NCI-H2029 treated with DMSO at 0.1 percent for 48 hours (cell line): ENCODE results near the gene GART.
A peak's percentile ranks its signal among the peaks of the same experiment; 100 is the strongest.

Source experiments
- DNase-seq: peaks from one replicate; lab custom pipeline; 2025; lab: John Stamatoyannopoulos, UW

Gene GART

DNA sequence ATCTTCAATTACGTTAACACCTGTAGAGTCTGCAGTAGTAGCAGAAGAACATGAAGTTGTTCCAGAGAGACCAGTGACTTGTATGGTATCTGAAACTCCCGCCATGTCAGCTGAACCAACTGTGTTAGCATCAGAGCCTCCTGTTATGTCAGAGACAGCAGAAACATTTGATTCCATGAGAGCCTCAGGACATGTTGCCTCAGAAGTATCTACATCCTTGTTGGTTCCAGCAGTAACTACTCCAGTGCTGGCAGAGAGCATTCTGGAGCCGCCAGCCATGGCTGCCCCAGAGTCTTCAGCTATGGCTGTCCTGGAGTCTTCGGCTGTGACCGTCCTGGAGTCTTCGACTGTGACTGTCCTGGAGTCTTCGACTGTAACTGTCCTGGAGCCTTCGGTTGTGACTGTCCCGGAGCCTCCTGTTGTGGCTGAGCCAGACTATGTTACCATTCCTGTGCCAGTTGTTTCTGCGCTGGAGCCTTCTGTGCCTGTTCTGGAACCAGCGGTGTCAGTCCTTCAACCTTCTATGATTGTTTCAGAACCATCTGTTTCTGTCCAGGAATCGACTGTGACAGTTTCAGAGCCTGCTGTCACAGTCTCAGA is 11.2 kb upstream of the GART start:
- no peak for DNase-seq

DNA sequence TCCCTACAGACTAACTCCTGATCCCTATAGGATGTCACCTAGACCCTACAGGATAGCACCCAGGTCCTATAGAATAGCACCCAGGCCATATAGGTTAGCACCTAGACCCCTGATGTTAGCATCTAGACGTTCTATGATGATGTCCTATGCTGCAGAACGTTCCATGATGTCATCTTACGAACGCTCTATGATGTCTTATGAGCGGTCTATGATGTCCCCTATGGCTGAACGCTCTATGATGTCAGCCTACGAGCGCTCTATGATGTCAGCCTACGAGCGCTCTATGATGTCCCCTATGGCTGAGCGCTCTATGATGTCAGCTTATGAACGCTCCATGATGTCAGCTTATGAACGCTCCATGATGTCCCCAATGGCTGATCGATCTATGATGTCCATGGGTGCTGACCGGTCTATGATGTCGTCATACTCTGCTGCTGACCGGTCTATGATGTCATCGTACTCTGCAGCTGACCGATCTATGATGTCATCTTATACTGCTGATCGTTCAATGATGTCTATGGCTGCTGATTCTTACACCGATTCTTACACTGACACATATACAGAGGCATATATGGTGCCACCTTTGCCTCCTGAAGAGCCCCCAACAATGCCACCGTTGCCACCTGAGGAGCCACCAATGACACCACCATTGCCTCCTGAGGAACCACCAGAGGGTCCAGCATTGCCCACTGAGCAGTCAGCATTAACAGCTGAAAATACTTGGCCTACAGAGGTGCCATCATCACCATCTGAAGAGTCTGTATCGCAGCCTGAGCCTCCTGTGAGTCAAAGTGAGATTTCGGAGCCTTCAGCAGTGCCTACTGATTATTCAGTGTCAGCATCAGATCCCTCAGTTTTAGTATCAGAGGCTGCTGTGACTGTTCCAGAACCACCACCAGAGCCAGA is 10.4 kb upstream of the GART start:
- DNase-seq, result no peak

DNA sequence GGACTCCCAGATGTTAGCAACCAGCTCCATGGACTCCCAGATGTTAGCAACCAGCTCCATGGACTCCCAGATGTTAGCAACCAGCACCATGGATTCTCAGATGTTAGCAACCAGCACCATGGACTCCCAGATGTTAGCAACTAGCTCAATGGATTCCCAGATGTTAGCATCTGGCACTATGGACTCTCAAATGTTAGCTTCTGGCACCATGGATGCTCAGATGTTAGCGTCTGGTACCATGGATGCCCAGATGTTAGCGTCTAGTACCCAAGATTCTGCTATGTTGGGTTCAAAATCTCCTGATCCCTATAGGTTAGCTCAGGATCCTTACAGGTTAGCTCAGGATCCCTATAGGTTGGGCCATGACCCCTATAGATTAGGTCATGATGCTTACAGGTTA is 9.7 kb upstream of the GART start:
- no peak for DNase-seq

DNA sequence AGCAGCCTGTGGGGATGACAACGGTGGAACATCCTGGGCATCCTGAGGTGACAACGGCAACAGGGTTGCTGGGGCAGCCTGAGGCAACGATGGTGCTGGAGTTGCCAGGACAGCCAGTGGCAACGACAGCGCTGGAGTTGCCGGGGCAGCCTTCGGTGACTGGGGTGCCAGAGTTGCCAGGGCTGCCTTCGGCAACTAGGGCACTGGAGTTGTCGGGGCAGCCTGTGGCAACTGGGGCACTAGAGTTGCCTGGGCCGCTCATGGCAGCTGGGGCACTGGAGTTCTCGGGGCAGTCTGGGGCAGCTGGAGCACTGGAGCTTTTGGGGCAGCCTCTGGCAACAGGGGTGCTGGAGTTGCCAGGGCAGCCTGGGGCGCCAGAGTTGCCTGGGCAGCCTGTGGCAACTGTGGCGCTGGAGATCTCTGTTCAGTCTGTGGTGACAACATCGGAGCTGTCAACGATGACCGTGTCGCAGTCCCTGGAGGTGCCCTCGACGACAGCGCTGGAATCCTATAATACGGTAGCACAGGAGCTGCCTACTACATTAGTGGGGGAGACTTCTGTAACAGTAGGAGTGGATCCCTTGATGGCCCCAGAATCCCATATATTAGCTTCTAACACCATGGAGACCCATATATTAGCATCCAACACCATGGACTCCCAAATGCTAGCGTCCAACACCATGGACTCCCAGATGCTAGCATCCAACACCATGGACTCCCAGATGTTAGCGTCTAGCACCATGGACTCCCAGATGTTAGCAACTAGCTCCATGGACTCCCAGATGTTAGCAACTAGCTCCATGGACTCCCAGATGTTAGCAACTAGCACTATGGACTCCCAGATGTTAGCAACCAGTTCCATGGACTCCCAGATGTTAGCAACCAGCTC is 9.1 kb upstream of the GART start:
- DNase-seq, result no peak

DNA sequence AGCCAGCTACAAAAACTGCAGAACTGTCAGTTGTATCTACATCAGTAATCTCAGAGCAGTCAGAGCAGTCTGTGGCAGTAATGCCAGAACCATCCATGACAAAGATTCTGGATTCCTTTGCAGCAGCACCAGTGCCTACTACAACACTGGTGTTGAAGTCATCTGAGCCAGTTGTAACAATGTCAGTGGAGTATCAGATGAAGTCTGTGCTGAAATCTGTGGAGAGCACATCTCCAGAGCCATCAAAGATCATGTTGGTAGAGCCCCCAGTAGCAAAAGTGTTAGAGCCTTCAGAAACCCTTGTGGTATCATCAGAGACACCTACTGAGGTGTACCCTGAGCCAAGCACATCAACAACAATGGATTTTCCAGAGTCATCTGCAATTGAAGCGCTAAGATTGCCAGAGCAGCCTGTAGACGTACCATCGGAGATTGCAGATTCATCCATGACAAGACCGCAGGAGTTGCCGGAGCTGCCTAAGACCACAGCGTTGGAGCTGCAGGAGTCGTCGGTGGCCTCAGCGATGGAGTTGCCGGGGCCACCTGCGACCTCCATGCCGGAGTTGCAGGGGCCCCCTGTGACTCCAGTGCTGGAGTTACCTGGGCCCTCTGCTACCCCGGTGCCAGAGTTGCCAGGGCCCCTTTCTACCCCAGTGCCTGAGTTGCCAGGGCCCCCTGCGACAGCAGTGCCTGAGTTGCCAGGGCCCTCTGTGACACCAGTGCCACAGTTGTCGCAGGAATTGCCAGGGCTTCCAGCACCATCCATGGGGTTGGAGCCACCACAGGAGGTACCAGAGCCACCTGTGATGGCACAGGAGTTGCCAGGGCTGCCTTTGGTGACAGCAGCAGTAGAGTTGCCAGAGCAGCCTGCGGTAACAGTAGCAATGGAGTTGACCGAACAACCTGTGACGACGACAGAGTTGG is 8.2 kb upstream of the GART start:
- no peak for DNase-seq

DNA sequence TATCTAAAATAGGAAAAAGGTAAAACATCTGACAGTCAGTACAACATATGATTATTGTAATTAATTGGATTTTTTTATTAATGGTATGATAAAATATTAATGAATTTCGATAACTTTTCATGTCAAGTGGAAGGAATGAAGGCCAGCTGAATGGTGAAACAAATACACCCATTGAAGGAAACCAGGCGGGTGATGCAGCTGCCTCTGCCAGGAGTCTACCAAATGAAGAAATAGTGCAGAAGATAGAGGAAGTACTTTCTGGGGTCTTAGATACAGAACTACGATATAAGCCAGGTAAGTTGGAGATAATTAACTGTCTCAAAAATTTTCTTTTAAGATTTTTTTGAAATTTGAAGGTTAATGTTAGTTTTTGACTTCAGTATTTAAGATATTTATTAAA is 4.2 kb upstream of the GART start:
- DNase-seq, result no peak

- DNase-seq, result no peak
These were observed 2.7 kb upstream of the GART start for GRCh38 chr21:33544451-33545195.

GRCh38 chr21:33543505-33544129 is 1.7 kb upstream of the GART start:
- DNase-seq, result no peak

- DNase-seq, result peak; percentile 93
These were observed 955 bp upstream of the GART start, which contains the start of gene SON for GRCh38 chr21:33542640-33543504. Gene SON, plus strand, starts transcription at chr21:33543038. Its CDS starts 55 bp downstream, at chr21:33543093.

GRCh38 chr21:33541105-33541711 is 709 bp downstream of the GART start:
- peak; percentile 13 for DNase-seq

DNA sequence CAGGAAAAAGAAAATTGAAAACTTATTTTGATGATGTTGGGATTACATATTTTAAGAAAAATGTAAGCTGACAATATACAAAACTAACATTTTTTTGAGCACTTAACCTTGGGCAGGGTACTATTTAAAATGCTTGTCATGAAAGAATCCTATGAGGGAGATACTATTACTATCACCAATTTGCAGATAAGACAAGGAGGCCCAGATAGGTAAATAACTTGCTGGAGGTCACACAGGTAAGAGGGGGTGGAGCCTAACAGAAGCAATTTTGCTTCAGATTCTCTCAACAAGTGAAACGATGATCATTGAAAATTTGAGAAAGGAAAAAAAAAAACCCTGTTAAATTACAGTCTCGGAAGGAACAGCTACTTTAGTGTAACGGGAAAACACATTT is 1.2 kb downstream of the GART start:
- no peak for DNase-seq

DNA sequence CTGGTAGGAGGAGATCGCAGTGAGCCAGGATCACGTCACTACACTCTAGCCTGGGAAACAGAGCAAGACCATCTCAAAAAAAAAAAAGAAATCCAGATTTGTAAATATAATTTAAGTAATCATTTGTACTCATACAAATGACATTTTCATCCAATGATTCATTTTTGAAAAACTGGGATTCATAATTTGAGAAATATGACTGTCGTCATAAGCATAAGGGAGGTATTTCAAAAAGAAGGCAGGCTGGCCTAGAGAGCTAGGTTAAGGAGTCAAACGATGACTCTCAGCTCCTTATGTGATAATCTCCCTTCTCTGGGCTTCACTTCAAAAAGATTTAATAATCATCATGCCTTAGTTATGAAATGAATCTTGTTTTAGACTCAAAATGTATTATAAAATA is 2.3 kb downstream of the GART start:
- no peak for DNase-seq

DNA sequence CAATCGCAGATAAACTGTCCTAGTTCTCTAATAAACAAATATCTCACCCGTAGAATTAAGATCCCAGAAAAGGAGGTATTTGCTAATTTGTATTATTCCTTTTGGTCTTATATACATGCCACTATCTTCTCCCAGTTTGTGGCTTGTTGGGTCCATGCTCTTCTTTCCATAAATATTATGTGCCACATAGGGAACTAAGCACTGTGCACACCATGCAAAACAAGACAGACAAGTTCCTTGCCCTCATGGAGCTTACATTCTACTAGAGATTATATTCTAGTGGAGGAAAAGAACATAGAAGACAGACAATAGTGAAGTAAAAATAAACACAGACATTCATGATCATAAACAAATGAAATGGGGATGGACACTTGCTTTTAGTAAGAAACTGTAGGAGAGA is 4.7 kb downstream of the GART start:
- no peak for DNase-seq

DNA sequence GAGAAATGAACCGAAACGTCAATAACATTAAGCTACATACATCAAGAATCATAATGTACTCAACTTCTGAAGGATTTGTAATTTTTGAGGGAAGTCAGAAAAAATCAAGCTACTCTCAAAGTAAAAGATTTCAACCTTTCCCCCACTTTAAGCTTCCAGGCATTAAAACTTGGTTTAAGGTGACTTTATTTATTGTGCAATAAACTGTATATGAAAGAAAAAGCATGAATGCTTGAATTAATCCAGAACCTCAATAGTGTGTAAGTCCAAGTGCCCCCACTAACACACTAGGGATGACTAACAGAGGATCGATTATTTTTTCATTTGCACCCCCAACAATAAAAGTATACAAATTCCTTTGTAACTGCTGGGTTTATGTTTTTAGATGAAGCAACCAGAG is 10.9 kb downstream of the GART start:
- no peak for DNase-seq

DNA sequence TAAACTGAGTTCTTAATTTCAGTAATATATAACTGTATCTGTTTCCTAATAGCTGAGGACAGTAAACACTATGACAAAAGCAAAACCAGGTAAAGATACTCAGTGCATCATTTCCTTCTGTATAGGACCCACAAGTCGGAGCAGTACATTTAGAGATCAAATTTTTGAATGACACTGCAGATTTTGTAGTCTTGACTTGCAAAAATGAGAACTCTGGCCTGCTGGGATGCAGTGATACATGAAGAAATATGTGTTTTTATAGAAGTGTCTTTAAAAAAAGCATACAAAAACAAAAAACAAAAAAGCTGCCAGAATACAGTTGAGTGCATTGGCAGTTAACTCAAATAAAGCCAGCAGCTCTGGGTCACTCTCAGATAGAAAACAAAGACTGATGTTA is 19.0 kb downstream of the GART start:
- DNase-seq, result no peak

GRCh38 chr21:33522297-33522952 is 19.5 kb downstream of the GART start:
- no peak for DNase-seq

DNA sequence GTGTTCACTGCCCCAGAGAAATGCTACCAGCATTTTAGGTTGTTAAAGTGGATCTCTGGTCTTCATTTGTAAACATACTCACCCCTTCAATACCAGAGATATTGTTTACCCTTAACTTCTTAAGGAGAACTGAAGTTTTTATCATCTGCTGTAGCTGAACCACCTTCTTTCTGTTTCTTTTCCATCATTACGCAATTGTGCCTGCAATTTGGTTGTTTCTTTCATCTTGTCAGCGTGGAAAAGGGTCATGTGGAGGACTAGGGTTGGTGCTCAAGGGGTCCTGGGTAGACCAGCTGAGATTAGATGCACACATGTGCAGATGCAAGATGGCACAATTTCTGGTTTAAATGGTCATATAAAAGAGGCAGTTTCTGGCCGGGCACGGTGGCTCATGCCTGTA is 23.0 kb downstream of the GART start:
- DNase-seq, result no peak

GRCh38 chr21:33514229-33514628 is 27.7 kb downstream of the GART start:
- DNase-seq, result no peak
